Suppressor macrophage (primary cell): Measurements from ENCODE around the gene NME5.
A peak's percentile ranks its signal among the peaks of the same experiment; 100 is the strongest.

Source experiments
- DNase-seq, 4 experiments: peaks; one replicate each; pipeline ENCODE4 v3.0.0-alpha.2; 2020 to 2022

Gene NME5

GRCh38 chr5:138132543-138132942 lies 6.7 kb downstream of the NME5 start:
- DNase-seq, result no peak

DNA sequence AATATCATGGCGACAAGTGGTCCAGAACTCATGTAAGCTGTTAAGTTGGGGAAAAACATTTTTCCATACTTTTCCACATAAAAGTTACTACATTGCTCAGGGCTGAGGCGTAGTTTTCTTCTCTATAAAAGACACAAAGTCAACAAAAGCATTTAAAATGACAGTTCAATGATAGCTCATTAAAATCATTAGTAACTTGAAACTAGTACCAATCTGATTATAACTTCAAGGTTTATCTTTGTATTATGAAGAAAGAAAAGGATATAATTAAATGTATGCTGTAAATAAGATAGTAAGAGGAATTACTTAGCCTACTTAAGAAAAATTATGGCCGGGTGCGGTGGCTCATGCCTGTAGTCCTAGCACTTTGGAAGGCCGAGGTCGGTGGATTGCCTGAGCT lies 9.9 kb downstream of the NME5 start:
- no peak for DNase-seq

DNA sequence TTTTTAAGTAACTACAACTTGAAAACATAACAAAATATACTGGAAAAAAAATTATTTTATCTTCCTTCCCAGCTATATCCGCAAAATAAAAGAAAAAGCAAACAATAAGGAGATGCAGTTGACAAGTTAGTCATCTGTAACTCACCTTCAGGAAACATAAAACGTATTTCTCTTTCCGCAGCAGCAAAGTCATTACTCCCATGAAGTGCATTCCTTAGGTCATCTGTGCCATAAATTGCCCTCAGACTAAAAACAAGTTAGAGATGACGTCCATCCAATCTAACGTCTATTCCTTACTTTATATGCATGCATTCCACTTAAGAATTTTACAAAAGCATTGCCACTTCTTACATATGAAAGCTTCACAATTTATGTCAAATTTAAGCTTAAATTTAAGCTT lies 10.9 kb downstream of the NME5 start:
- DNase-seq, result no peak

DNA sequence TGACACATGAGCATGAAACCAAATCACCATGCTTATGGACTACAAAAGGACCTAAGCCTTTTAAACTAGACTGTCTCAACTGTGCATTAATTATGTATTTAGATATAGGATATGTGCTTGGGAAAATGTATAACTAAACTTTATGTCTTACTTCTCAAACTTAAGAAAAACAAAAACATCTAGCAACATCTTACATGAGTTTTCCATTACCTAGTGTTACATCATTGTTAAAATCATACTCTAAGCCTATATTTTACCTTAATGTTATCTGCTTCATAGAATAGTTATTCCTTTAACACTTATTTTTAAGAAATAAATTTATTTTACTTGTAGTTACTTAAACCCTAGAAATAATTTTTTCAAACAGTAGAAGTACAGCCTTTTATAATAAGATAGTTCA lies 24.0 kb downstream of the NME5 start:
- DNase-seq, result no peak

- peak in 1 of 4 experiments; percentile 13 for DNase-seq
Measured at GRCh38 chr5:138111937-138112336, 27.3 kb downstream of the NME5 start.

- DNase-seq, result no peak
Measured at GRCh38 chr5:138111181-138111580, 28.0 kb downstream of the NME5 start.

DNA sequence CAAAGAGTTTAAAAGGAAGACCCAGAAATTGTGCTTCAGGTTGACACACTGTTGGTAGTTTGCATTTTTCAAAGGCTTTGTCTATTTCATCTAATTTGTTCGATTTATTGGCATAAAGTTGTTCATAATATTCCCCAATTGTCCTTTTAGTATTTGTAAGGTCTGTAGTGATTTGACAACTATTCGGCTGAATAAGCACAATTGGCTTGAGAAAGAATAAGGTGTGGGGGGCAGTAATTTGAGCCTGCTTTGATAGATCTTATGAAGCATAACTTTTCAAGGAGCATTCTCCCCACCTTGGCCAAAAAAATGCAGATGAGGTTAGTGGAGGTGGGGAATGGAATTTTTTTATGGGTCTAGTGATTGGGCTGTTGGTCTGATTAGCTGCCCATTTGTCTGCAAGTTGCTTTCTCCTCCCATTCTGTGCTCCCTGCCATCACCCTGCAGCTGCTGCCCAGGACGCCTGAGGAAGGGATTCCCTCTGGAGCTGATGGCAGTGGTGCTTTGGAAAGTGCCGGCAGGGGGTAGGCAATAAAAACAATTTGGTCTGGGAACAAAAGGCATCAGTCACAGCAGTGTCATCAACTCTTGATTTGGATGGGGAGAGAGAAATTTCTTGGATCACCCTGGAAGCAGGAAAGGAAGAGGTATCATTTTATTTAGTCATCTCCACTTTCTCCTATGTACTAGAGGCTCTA lies 28.8 kb downstream of the NME5 start:
- DNase-seq, result no peak

GRCh38 chr5:138109463-138110265 lies 29.6 kb downstream of the NME5 start:
- DNase-seq, result no peak

GRCh38 chr5:138107213-138107612 lies 32.0 kb downstream of the NME5 start:
- DNase-seq, result no peak

DNA sequence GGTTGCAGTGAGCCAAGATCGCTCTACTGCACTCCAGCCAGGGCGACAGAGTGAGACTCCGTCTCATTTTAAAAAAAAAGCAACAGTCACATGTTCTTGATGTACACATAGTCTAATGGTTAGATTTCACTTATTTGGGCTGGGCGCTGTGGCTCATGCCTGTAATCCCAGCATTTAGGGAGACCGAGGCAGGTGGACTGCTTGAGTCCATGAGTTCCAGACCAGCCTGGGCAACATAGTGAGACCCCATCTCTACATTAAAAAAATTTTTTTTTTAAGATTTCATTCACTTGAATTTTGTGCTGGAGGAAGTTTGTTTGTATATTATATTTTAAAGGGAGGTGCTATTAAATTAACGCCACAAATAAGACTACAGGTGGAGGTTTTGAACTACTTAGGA lies 33.5 kb downstream of the NME5 start:
- no peak for DNase-seq

GRCh38 chr5:138103319-138103637 lies 36.0 kb downstream of the NME5 start:
- no peak for DNase-seq

DNA sequence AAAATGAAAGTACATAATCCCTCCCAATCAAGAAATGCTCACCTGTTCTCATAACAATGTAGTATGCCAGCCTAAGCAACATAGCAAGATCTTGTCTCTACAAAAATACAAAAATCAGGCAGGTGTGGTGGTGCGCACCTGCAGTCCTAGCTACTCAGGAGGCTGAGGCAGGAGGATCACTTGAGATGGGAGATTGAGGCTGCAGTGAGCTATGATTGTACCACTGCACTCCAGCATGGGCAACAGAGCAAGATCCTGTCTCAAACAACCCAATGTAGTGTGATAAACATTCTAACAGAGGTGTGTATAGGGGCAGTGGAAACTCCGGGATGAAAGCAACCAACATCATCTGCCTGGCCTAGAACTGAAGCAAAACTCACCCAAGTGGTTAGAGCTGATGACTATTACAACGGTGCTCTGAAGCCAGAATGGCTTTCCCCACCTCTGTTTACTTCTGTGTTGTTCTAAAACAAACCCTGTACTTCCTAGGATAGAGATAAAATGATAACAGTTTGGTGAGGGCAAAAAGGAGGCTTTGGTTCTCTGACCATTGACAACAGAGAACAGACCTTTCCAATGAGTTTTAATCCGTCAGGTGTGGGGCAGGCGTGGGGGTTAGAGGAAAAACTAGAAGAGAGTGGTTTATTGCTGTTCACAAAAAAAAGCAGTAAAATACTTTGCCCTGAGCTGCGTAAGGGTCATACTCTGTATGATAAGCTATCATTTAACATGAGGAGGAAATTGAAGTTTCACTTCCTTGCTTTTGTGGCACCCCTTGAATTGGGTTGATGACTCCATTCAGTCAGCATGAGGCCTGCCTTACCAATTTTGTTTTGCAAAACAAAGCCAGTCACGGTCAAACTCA lies 36.5 kb downstream of the NME5 start:
- peak; percentile 8 to 55 (median 40) for DNase-seq

DNA sequence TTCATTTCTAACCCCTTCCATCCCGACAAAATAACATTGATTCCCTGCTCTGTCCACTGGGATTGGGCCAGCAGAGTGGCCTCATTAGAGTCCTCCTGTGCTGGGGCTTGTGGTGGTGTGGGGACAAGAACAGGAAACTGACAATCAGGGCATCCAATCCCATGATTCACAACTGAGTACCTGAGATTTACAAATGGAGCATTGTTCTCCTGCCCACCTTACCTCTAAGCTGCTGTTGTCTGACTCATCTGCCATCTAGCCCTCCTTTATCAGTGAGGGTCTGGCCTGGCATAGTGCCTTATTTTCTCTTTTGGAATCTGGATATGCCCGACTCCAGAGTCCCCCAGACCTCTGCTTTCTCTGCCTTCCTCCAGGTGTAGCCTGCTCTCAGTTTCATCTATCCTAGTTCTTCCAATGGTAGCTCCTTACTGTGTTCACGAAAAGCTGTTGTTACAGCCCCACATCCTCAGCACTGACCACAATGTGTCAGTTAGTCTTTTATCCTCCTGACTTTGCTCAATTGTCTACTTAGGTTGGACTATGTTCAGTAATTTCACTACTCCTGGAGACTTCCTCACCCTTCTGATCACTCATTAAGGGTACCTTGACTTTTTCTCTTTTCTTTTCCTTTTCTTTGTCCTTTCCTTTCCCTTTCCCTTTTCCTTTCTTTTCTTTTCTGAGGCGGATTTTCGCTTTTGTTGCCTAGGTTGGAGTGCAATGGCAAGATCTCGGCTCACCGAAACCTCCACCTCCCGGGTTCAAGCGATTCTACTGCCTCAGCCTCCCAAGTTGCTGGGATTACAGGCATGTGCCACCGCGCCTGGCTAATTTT lies 42.0 kb downstream of the NME5 start:
- no peak for DNase-seq

DNA sequence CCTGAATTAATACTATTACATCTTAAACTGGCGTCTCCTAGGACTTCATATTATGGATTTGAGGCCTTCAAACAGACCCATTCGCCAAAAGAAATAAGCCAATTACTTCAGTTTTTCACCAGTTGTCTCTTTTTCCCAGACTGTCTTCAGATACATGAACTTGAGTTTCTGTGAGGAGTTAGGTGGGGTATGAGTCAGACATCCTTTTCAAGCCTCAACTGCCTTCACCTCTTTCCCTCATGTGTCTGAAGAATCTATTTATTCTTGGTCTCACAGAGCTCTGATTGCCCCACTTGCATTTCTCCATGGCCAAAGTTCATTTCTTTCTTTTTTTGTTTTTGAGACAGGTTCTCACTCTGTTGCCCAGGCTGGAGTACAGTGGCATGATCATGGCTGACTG lies 42.9 kb downstream of the NME5 start:
- no peak for DNase-seq

GRCh38 chr5:138095100-138095907 lies 43.9 kb downstream of the NME5 start:
- DNase-seq, result no peak

DNA sequence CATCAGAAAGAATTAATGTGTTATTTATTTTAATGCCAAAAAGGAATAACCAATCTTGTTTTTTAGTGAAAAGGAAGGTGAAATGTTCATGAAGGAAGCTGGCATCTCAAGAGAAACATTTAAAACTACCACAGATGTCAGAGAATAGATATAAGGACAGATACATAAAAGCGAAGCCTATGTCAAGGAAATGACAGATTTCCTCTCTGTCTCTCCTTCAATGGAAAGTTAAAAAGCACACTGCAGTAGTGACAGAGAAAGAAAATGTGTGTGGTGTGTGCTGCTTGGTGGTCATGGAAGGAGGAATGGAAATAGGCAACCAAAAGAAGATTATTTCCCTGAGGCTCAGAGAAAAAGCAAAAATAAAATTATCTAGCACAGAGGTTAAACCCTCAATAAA lies 46.2 kb downstream of the NME5 start:
- DNase-seq, result no peak

GRCh38 chr5:138092301-138092700 lies 46.9 kb downstream of the NME5 start:
- DNase-seq, result no peak

GRCh38 chr5:138091685-138092084 lies 47.5 kb downstream of the NME5 start:
- no peak for DNase-seq

GRCh38 chr5:138083702-138084101 lies 55.5 kb downstream of the NME5 start, which contains the start of gene WNT8A:
TSS of gene WNT8A (plus strand) at chr5:138084033. CDS start at chr5:138084128, 95 bp downstream.
- no peak for DNase-seq

DNA sequence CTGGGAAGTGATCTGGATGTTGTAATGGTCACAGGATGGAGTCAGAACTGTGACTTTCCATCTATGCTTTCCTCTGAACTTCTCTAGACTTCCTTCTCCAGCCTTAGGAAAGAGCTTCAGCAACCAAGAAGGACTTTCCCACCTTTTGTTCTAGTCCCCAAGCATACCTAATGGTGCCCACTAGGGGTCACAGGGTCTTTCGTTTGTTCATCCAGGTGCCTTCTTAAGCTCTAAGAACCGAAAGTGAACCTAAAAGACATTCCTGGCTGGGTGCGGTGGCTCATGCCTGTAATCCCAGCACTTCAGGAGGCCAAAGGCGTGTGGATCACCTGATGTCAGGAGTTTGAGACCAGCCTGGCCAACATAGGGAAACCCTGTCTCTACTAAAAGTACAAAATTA lies 57.2 kb downstream of the NME5 start:
- DNase-seq, result no peak

DNA sequence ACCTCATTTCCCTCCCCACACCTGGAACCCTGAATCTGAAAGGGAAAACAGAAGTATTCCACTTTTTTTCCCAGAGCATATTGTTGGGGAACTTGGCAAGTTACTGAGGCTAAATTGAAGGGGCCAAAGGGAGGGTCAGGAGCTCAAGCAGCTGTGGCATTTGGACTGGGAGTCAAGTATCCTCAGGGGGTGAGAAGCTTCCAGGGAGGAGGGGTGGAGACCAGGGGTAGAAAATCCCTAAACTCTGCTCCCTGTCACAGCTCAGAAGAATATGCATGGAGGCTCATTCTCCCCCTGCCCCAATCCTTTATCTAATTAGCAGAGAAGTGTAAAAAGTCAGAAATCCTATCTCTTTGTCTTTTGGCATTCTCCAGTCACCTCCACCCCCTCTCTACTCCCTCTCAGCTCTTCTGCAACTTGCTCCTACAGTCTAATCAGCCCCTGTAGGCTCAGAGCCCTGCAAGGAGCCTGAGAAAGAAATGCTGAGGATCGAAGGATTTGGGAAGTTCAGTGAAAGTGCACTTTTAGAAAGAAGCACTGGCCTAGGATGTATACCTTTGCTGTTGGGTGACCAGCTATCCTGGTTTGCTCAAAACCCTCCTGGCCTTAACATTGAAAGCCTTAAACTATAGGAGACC lies 61.1 kb downstream of the NME5 start:
- DNase-seq, result no peak
